Upper lobe of right lung (tissue), 1 donor: Measurements from ENCODE around the gene URM1. TPM values are rescaled to one million over a fixed set of nuclear protein-coding genes. Genes with fewer than 3 reads are reported as not detected.

Experiments used
- ATAC-seq: fragments of 200-7000 bp; cut with Tn5 transposase; one replicate; pipeline ENCODE4 v1.9.1; 2020; ENCODE audit warnings: mild to moderate bottlenecking, moderate library complexity
- DNase-seq: peaks from one replicate; pipeline ENCODE4 v3.0.0-alpha.2; 2020
- H3K27ac ChIP-seq: fragments of 200-600 bp; one replicate; pipeline ENCODE4 v1.8.0; 2022
- H3K27me3 ChIP-seq: fragments of 200-600 bp; one replicate; pipeline ENCODE4 v1.8.0; 2022; ENCODE audit warnings: mild to moderate bottlenecking
- H3K36me3 ChIP-seq: fragments of 200-600 bp; one replicate; pipeline ENCODE4 v1.8.0; 2022
- H3K4me1 ChIP-seq: fragments of 200-600 bp; one replicate; pipeline ENCODE4 v1.8.0; 2022
- H3K4me3 ChIP-seq: fragments of 200-600 bp; one replicate; pipeline ENCODE4 v1.8.0; 2022; ENCODE audit warnings: mild to moderate bottlenecking
- H3K9me3 ChIP-seq: fragments of 200-600 bp; one replicate; pipeline ENCODE4 v1.8.0; 2022
- intact Hi-C: fragments of 100-400 bp; cut with DNase I; formaldehyde crosslinking; loops from one replicate; pipeline ENCODE4 v1.11.0; 2022
- total RNA-seq: library from RNA; stranded (reverse); fragmentation: NEBNext Ultra II Directional; extraction: Animal tissue kit (Norgen Biotek cat#: 25700); gene quantifications from one replicate; pipeline ENCODE4 v1.2.1, GENCODE V29; 2021
- TF ChIP-seq, protein P1 (sequence below): fragments of 200-600 bp; IDR thresholded peaks from one replicate; pipeline ENCODE4 v1.8.0; 2022; ENCODE audit warnings: antibody characterized with exemption
- donor health status: DM: no; HTN: yes; CAD: no; lungs with severe emphysema.

URM1 gene
- total RNA-seq, 1 donor from 2014 or later = 56.5 TPM

DNA sequence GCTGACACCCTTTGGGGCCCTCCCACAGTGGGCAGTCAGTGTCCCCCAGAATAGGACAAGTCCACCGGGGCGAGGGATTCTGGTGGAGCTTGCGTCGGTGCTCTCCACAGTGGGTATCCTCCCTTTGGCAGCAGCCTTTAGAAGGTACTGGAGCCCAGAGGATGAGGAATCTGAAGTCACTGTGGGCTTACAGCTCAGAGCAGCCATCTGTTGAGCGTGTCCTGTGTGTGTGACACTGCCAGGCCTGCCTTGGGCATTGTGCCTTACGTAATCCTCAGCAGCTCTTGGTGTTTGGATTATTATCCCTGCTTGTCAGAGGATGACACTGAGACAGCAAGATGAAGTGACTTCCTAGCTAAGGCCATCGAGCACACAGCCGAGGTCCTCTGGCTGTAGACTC, 12.6 kb downstream of the URM1 start:
- Histone ChIP-seq H3K27me3 (no peaks in the 10 kb centered on the region), H3K4me3 (no peak overlapping the region), H3K27ac (no peak overlapping the region), H3K4me1 (no peaks in the 10 kb centered on the region), H3K36me3 (peaks cover 64% of the 10 kb centered on the region), H3K9me3 (no peaks in the 10 kb centered on the region)
- ATAC-seq (no peak), DNase-seq (no peak)
- intact Hi-C loops = no loop called here
- TF ChIP-seq, protein P1, sequence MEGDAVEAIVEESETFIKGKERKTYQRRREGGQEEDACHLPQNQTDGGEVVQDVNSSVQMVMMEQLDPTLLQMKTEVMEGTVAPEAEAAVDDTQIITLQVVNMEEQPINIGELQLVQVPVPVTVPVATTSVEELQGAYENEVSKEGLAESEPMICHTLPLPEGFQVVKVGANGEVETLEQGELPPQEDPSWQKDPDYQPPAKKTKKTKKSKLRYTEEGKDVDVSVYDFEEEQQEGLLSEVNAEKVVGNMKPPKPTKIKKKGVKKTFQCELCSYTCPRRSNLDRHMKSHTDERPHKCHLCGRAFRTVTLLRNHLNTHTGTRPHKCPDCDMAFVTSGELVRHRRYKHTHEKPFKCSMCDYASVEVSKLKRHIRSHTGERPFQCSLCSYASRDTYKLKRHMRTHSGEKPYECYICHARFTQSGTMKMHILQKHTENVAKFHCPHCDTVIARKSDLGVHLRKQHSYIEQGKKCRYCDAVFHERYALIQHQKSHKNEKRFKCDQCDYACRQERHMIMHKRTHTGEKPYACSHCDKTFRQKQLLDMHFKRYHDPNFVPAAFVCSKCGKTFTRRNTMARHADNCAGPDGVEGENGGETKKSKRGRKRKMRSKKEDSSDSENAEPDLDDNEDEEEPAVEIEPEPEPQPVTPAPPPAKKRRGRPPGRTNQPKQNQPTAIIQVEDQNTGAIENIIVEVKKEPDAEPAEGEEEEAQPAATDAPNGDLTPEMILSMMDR = no peak

DNA sequence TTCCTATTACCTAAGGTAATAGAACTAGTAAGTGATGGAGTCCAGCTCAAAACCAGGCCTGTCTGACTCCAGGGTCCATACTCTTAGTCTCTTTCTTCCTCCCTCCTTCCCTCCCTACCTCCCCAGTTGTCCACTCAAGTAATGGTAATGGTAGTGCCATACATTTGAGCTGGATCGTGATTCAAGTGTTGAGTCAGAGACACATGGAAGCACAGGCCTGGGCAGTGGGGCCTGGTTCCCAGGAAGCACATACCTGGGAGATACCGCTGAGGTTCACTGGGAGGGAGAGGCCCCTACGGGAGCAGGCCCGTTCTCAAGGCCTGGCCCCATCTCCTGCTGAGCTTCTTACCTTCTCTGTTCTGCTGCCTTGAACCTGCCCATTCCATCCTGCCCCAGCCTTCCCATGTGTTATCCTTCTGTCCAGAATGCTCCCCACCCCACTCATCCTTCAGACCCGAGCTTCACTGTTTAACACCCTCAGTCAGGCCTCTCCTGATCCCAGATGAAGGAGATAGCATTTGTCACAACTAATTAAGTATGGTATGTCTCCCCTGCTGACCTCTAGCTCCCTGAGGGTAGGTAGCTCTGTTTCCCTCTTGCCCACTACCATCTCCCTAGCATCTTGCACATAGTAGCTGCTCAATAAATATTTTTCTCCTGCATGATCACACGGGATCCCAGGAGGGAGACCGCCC, 13.8 kb downstream of the URM1 start:
- H3K9me3 ChIP-seq = no peaks in the 10 kb centered on the region
- DNase-seq = no peak
- no peak overlapping the region for H3K27ac ChIP-seq
- no peaks in the 10 kb centered on the region for H3K4me1 ChIP-seq
- H3K27me3 ChIP-seq = no peaks in the 10 kb centered on the region
- ATAC-seq = no peak
- no peak overlapping the region for H3K4me3 ChIP-seq
- intact Hi-C loops = no loop called here
- TF ChIP-seq, protein P1 = no peak
- H3K36me3 ChIP-seq = peaks cover 64% of the 10 kb centered on the region

DNA sequence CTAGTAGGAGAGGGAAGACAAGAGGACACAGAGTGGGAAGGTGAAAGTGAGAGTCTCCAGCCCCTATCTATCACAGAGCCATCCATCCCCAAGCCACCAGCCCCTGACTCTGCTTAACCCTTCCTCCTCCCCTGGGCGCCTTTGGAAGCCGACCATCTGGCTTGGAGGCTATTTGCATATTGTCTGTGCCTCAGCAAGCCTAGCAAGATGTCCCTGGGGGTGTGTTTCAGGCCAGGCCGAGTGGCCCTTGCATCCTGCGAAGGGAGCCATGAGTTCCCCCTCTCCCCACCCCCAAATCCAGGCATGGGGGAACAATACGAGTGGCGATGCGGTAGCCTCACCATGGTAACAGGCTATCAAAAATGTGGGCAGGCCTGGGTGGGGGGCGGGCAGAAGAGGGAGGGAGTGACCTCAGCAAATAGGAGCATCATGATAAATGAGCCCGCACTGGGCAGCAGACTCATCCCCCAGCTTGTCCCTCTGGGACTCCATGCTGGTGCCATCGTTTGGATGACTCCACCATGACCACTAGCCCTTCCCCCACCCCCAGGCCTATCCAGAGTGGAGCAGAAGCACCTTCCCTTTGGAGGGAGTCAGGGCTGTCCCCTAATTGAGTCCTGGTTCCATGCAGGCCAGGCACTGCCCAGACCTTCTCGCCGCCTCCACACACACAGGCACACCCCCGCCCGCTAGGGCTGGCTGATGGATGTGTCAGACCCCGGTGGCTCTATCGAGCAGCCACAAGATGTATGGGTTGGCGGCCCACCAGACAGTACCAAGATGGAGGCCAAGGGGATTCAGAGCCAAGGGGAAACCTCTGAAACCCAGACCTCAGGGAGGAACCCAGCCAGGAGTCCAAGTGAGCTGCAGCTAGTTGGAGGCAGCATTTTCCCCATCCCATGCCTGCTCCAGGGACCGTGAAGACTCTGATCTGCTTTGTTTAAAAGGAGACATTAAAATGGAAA, 14.6 kb downstream of the URM1 start:
- Histone ChIP-seq H3K27ac (no peak overlapping the region), H3K36me3 (peaks cover 66% of the 10 kb centered on the region), H3K4me1 (no peaks in the 10 kb centered on the region), H3K4me3 (no peak overlapping the region), H3K27me3 (no peaks in the 10 kb centered on the region), H3K9me3 (no peaks in the 10 kb centered on the region)
- DNase-seq (no peak), ATAC-seq (no peak)
- TF ChIP-seq, protein P1 = no peak
- intact Hi-C loops = no loop called here

DNA sequence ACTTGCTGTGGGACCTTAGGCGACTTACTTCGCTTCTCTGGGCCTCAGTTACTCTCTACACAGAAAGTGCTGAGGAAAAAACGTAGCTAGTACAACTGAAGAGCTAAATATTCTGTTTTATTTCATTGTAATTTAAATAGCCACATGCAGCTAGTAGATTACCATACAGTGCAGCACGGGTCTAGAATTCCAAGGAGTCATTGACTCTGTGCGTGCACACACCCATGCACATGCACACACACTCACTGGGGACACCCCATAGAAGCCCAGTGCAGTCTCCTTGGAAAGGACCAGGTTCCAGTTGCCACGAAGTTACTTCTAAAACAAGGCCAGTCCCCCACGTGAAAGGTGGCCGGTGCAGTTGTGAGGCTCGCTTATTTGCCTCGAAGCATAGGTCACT, 17.0 kb downstream of the URM1 start:
- H3K9me3 ChIP-seq = no peaks in the 10 kb centered on the region
- TF ChIP-seq, protein P1 = no peak
- intact Hi-C loops = no loop called here
- H3K27me3 ChIP-seq = no peaks in the 10 kb centered on the region
- no peak overlapping the region for H3K27ac ChIP-seq
- H3K4me1 ChIP-seq = no peaks in the 10 kb centered on the region
- ATAC-seq (no peak), DNase-seq (no peak)
- no peak overlapping the region for H3K4me3 ChIP-seq
- H3K36me3 ChIP-seq = peaks cover 50% of the 10 kb centered on the region

DNA sequence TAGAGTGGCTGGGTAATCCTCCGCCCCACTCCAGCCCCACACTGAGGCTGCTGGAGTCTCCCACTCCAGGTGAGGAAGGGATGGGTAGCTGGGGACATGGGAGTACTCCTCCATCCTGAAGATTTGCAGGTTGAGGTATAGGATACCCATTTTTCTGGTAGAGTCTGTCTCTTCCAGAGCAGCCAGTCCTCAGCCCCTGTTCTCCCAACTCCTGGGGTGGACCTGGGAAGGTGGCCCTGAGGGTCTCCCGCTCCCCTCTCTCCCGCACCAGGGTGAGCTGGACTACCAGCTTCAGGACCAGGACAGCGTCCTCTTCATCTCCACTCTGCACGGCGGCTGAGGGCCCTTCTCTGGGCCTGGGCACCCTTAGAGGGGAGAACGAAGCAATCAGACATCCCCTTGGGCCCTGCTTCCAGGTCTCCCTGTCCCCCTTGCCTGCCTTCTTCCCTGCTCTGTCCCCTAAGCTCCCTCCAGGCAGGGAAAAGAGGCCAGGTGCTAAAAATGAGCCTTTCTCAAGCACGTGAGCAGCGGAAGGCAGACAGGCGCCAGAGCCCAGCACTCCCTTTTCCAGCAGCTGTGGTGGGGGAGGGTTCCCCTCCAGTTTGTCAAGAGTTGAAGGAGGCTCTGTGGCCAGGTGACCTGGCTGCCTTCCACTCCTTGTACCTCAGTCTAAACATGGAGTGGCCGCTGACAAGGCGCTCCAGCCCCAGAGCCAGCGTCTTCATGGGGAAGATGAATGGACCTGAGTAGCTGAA, 18.4 kb downstream of the URM1 start:
- no peaks in the 10 kb centered on the region for H3K9me3 ChIP-seq
- intact Hi-C loops = no loop called here
- H3K27me3 ChIP-seq = no peaks in the 10 kb centered on the region
- no peaks in the 10 kb centered on the region for H3K4me1 ChIP-seq
- no peak overlapping the region for H3K27ac ChIP-seq
- no peak overlapping the region for H3K4me3 ChIP-seq
- TF ChIP-seq, protein P1 = no peak
- ATAC-seq (peak; percentile 81), DNase-seq (peak; percentile 82)
- peaks cover 44% of the 10 kb centered on the region for H3K36me3 ChIP-seq
